GM23338 (cell line): Measurements from ENCODE around the gene TGDS. TPM values are rescaled to one million over a fixed set of nuclear protein-coding genes. Genes with fewer than 3 reads are reported as not detected.

Experiments
- ATAC-seq: fragments of 200-7000 bp; cut with Tn5 transposase; 3 replicates; pipeline ENCODE4 v1.9.1; 2020
- DNase-seq: peaks from one replicate; pipeline ENCODE4 v3.0.0-alpha.2; 2015; ENCODE audit warnings: low spot score
- H2AFZ ChIP-seq: fragments of 200-600 bp; sonication (generic); 2 replicates; pipeline ENCODE4 v1.8.0; 2016; ENCODE audit warnings: antibody characterized with exemption, mild to moderate bottlenecking, moderate library complexity
- H3F3A ChIP-seq: fragments of 200-600 bp; sonication (generic); replicated peaks from 2 replicates; pipeline ENCODE4 v1.8.0; 2017; ENCODE audit warnings: antibody characterized with exemption, mixed run types, low read depth
- H3K27ac ChIP-seq: fragments of 200-600 bp; sonication (generic); 2 replicates; pipeline ENCODE4 v1.6.1; 2016; ENCODE audit warnings: low read depth
- H3K27me3 ChIP-seq: fragments of 200-600 bp; sonication (generic); 2 replicates; pipeline ENCODE4 v1.8.0; 2016; ENCODE audit warnings: mild to moderate bottlenecking, mixed run types, moderate library complexity; ENCODE audit not compliant: insufficient read depth
- H3K36me3 ChIP-seq: fragments of 200-600 bp; sonication (generic); 2 replicates; pipeline ENCODE4 v1.8.0; 2016; ENCODE audit warnings: mild to moderate bottlenecking; ENCODE audit not compliant: insufficient read depth
- H3K4me1 ChIP-seq: fragments of 200-600 bp; sonication (generic); 2 replicates; pipeline ENCODE4 v1.8.0; 2016; ENCODE audit warnings: mild to moderate bottlenecking, moderate library complexity; ENCODE audit not compliant: insufficient read depth
- H3K4me2 ChIP-seq: fragments of 200-600 bp; sonication (generic); 2 replicates; pipeline ENCODE4 v1.7.1; 2017; ENCODE audit warnings: mixed run types
- H3K4me3 ChIP-seq: fragments of 200-600 bp; sonication (generic); 2 replicates; pipeline ENCODE4 v1.6.1; 2016; ENCODE audit warnings: mixed run types
- H3K79me2 ChIP-seq: fragments of 200-600 bp; sonication (generic); replicated peaks from 2 replicates; pipeline ENCODE4 v1.8.0; 2017; ENCODE audit warnings: mild to moderate bottlenecking; ENCODE audit not compliant: insufficient read depth
- H3K9me2 ChIP-seq: fragments of 200-600 bp; sonication (generic); 2 replicates; pipeline ENCODE4 v1.8.0; 2017; ENCODE audit not compliant: insufficient read depth
- H4K20me1 ChIP-seq: fragments of 200-600 bp; sonication (generic); replicated peaks from 2 replicates; pipeline ENCODE4 v1.8.0; 2017; ENCODE audit warnings: mild to moderate bottlenecking; ENCODE audit not compliant: insufficient read depth
- H3K27ac Mint-ChIP-seq: 2 replicates; pipeline ENCODE4 v1.8.0; 2020; ENCODE audit warnings: inconsistent platforms, mild to moderate bottlenecking, moderate library complexity, mixed read lengths
- H3K27me3 Mint-ChIP-seq: 3 replicates; pipeline ENCODE4 v1.8.0; 2022; ENCODE audit warnings: low read depth, mild to moderate bottlenecking, moderate library complexity, mixed read lengths, inconsistent platforms; ENCODE audit not compliant: insufficient read depth, poor library complexity
- H3K36me3 Mint-ChIP-seq: 3 replicates; pipeline ENCODE4 v1.8.0; 2021; ENCODE audit warnings: low read depth, mild to moderate bottlenecking, inconsistent platforms, moderate library complexity, mixed read lengths
- H3K4me1 Mint-ChIP-seq: 3 replicates; pipeline ENCODE4 v1.8.0; 2020; ENCODE audit warnings: mild to moderate bottlenecking, inconsistent platforms, mixed read lengths
- H3K4me3 Mint-ChIP-seq: 3 replicates; pipeline ENCODE4 v1.8.0; 2021; ENCODE audit warnings: moderate library complexity, mild to moderate bottlenecking, inconsistent platforms, mixed read lengths
- H3K9me3 Mint-ChIP-seq: 3 replicates; pipeline ENCODE4 v1.8.0; 2020; ENCODE audit warnings: moderate library complexity, mild to moderate bottlenecking, inconsistent platforms, mixed read lengths
- EZH2 ChIP-seq: fragments of 200-600 bp; sonication (generic); IDR thresholded peaks from one replicate; pipeline ENCODE4 v1.8.0; 2017; ENCODE audit warnings: antibody characterized with exemption, mild to moderate bottlenecking, low read depth; ENCODE audit not compliant: unreplicated experiment
- POLR2AphosphoS5 ChIP-seq: IDR thresholded peaks from 2 replicates; pipeline ENCODE4 v1.6.1; 2016; ENCODE audit warnings: antibody characterized with exemption, low read depth
- STAT1 ChIP-seq: IDR thresholded peaks from one replicate; pipeline ENCODE4 v1.6.1; 2016; ENCODE audit warnings: antibody characterized with exemption; ENCODE audit not compliant: unreplicated experiment
- polyA plus RNA-seq: library from polyadenylated mRNA; unstranded; fragments of >200 nt; fragmentation: Nextera tagmentation; extraction: Ambion mirVana; gene quantifications from 2 replicates; pipeline ENCODE4 v1.2.1, GENCODE V29; 2016
- total RNA-seq: library from RNA; depleted of rRNA; stranded (reverse); fragments of >200 nt; shearing (Covaris generic); gene quantifications from 2 replicates; pipeline ENCODE4 v1.2.3, GENCODE V29; 2014
- TF ChIP-seq, protein P1 (sequence below): IDR thresholded peaks from one replicate; pipeline ENCODE4 v1.6.1; 2018; ENCODE audit warnings: antibody characterized with exemption; ENCODE audit not compliant: unreplicated experiment
- TF ChIP-seq, protein P2 (sequence below): IDR thresholded peaks from 2 replicates; pipeline ENCODE4 v1.6.1; 2016; ENCODE audit warnings: antibody characterized with exemption

The TGDS gene
- total and polyA plus RNA-seq, 2 experiments from 2014 or later, result 18.4 to 19.6 TPM

DNA sequence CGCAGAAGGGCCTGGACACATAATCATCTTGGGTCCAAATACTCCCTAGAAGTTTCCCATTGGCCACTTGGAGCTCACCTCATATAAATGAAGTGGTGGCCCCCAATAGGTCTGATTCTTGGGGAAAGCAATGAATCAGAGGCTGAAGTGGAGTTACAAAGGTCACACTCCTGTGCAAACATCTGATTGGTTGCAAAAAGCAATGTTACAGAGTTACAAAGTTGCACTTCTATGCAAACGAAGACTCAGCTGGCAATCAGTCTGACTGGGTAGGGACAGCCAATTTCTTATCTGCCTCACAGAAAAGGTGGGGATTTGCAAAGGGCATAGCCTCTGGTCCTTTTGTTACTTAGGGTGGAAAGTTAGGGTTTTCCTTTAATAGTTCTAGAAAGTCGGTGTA is 3.9 kb upstream of the TGDS start (continued):
- TF ChIP-seq, protein P1, sequence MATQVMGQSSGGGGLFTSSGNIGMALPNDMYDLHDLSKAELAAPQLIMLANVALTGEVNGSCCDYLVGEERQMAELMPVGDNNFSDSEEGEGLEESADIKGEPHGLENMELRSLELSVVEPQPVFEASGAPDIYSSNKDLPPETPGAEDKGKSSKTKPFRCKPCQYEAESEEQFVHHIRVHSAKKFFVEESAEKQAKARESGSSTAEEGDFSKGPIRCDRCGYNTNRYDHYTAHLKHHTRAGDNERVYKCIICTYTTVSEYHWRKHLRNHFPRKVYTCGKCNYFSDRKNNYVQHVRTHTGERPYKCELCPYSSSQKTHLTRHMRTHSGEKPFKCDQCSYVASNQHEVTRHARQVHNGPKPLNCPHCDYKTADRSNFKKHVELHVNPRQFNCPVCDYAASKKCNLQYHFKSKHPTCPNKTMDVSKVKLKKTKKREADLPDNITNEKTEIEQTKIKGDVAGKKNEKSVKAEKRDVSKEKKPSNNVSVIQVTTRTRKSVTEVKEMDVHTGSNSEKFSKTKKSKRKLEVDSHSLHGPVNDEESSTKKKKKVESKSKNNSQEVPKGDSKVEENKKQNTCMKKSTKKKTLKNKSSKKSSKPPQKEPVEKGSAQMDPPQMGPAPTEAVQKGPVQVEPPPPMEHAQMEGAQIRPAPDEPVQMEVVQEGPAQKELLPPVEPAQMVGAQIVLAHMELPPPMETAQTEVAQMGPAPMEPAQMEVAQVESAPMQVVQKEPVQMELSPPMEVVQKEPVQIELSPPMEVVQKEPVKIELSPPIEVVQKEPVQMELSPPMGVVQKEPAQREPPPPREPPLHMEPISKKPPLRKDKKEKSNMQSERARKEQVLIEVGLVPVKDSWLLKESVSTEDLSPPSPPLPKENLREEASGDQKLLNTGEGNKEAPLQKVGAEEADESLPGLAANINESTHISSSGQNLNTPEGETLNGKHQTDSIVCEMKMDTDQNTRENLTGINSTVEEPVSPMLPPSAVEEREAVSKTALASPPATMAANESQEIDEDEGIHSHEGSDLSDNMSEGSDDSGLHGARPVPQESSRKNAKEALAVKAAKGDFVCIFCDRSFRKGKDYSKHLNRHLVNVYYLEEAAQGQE, result no peak
- no peak for TF ChIP-seq POLR2AphosphoS5
- TF ChIP-seq, protein P2, sequence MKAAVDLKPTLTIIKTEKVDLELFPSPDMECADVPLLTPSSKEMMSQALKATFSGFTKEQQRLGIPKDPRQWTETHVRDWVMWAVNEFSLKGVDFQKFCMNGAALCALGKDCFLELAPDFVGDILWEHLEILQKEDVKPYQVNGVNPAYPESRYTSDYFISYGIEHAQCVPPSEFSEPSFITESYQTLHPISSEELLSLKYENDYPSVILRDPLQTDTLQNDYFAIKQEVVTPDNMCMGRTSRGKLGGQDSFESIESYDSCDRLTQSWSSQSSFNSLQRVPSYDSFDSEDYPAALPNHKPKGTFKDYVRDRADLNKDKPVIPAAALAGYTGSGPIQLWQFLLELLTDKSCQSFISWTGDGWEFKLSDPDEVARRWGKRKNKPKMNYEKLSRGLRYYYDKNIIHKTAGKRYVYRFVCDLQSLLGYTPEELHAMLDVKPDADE, result no peak

DNA sequence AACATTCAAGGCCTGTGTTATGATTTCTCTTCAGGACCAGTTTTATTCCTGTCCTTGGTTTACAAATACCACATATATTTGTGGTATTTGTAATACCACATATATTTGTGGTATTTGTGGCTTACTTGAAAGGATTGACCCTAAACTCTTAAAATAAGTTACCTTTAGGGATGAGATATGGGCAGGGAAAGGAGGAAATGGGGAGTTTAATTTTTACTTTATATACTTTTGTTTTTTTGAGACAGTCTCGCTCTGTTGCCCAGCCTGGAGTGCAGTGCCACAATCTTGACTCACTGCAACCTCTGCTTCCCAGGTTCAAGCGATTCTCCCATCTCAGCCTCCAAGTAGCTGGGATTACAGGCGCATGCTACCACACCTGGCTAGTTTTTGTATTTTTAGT is 2.3 kb upstream of the TGDS start:
- H2AFZ ChIP-seq, result no peak overlapping the region
- H3K4me3 ChIP-seq, result no peak overlapping the region
- 0 out of 2 replicates have a peak, but pooled peaks cover under 1% of the 10 kb centered on the region for H3K36me3 ChIP-seq
- H3K27ac Mint-ChIP-seq, result no peak overlapping the region
- peaks cover 38% of the 10 kb centered on the region for H3K79me2 ChIP-seq
- H3K4me3 Mint-ChIP-seq, result no peak overlapping the region
- H3F3A ChIP-seq, result no peaks in the 10 kb centered on the region
- H3K4me2 ChIP-seq, result no peak overlapping the region
- peaks cover 22% of the 10 kb centered on the region for H3K4me1 Mint-ChIP-seq
- H3K4me1 ChIP-seq, result peaks cover 20% of the 10 kb centered on the region
- no peak overlapping the region for H3K27ac ChIP-seq
- H3K9me3 Mint-ChIP-seq, result peaks cover 18% of the 10 kb centered on the region
- H3K27me3 Mint-ChIP-seq, result peaks cover 22% of the 10 kb centered on the region
- H3K36me3 Mint-ChIP-seq, result peaks cover 13% of the 10 kb centered on the region
- ATAC-seq, result no peak
- no peak for DNase-seq
- H3K27me3 ChIP-seq, result peaks cover 13% of the 10 kb centered on the region
- no peaks in the 10 kb centered on the region for H4K20me1 ChIP-seq
- H3K9me2 ChIP-seq, result no peaks in the 10 kb centered on the region
- no peak for TF ChIP-seq EZH2
- TF ChIP-seq, protein P1, result no peak
- no peak for TF ChIP-seq POLR2AphosphoS5
- TF ChIP-seq, protein P2, result no peak
- no peak for TF ChIP-seq STAT1
